SKM-1 (cell line): ENCODE results near the gene AGAP3.
A peak's percentile ranks its signal among the peaks of the same experiment; 100 is the strongest.

ENCODE experiments used
- DNase-seq: peaks from one replicate; lab custom pipeline; 2025; ENCODE audit not compliant: unreplicated experiment; lab: John Stamatoyannopoulos, UW

Gene AGAP3

GRCh38 chr7:151152643-151153513, 66.6 kb downstream of the AGAP3 start:
- DNase-seq = no peak

- DNase-seq = no peak
Measured at GRCh38 chr7:151157645-151158329, 71.5 kb downstream of the AGAP3 start.

GRCh38 chr7:151161757-151162156, 75.5 kb downstream of the AGAP3 start:
- no peak for DNase-seq

- no peak for DNase-seq
Measured at GRCh38 chr7:151166629-151167196, 80.4 kb downstream of the AGAP3 start.

- DNase-seq = no peak
Measured at GRCh38 chr7:151167197-151167961, 81.1 kb downstream of the AGAP3 start, which contains the start of gene GBX1. Gene GBX1 (minus strand): TSS chr7:151167694. CDS start chr7:151167548, 146 bp downstream.

GRCh38 chr7:151168003-151168786, 81.9 kb downstream of the AGAP3 start:
- DNase-seq = peak; percentile 2

GRCh38 chr7:151168787-151169162, 82.5 kb downstream of the AGAP3 start:
- no peak for DNase-seq

- peak; percentile 7 for DNase-seq
Measured at GRCh38 chr7:151172273-151173141, 86.2 kb downstream of the AGAP3 start.

- no peak for DNase-seq
Measured at GRCh38 chr7:151173386-151174245, 87.3 kb downstream of the AGAP3 start.

GRCh38 chr7:151174246-151175046, 88.2 kb downstream of the AGAP3 start:
- DNase-seq = no peak

GRCh38 chr7:151175047-151175792, 88.9 kb downstream of the AGAP3 start:
- no peak for DNase-seq

- no peak for DNase-seq
Measured at GRCh38 chr7:151175793-151176311, 89.6 kb downstream of the AGAP3 start.

- DNase-seq = no peak
Measured at GRCh38 chr7:151176401-151176800, 90.1 kb downstream of the AGAP3 start.

GRCh38 chr7:151177310-151177709, 91.0 kb downstream of the AGAP3 start:
- no peak for DNase-seq

- no peak for DNase-seq
Measured at GRCh38 chr7:151178236-151178635, 92.0 kb downstream of the AGAP3 start.

GRCh38 chr7:151178831-151179230, 92.6 kb downstream of the AGAP3 start:
- no peak for DNase-seq
